HG03045 (cell line): ENCODE data around the gene THAP4.

Experiments
- ATAC-seq: cut with Tn5 transposase; IDR thresholded peaks from one replicate; pipeline ENCODE4 v1.9.1; 2021; ENCODE audit warnings: mild to moderate bottlenecking, moderate library complexity; ENCODE audit not compliant: unreplicated experiment

The THAP4 gene

DNA sequence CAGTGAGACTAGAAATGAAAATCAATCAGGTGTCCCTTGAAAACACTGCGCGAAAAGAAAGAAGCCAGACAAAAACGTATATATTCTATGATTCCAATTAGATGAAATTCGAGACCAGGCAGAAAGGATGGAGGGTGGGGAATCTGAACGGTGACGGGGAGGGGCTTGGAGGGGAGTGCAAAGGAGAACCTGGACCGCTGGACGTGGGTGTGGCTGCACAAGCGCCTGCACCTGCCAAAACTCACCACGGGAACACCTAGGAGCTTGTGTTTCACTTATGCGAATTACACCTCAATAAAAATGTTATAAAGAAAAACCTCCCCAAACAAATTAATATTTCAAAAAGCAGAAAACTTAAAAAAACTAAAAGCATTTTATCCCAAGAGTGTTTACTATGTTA is 21.9 kb downstream of the THAP4 start:
- no peak for ATAC-seq

DNA sequence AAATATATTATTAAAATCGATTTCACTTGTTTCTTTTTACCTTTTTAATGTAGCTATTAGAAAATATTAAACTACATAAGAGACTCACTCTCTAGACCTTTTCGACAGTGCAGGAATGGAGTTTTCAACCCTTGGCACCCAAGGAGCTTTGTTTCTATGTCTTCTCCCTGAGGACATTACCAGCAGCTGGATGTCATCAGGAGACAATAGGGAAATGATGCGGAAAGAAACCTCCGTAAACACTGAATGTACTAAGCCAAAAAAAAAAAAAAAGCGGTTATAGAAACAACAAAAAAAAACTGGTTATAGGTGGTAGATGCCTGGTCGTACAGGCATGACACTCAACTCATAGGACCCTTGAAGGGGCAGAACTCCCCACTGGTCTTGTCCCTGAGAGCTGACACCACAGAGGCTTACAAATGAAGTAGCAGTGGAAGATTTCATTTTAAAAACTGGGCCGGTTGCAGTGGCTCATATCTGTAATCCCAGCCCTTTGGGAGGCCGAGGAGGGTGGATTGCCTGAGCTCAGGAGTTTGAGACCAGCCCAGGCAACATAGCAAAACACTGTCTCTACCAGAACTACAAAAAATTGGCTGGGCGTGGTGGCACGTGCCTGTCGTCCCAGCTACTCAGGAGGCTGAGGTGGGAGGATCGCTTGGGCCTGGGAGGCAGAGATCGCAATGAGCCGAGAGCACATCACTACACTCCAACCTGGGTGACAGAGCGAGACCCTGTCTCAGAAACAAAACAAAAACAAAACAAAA is 23.8 kb downstream of the THAP4 start:
- ATAC-seq: no peak

DNA sequence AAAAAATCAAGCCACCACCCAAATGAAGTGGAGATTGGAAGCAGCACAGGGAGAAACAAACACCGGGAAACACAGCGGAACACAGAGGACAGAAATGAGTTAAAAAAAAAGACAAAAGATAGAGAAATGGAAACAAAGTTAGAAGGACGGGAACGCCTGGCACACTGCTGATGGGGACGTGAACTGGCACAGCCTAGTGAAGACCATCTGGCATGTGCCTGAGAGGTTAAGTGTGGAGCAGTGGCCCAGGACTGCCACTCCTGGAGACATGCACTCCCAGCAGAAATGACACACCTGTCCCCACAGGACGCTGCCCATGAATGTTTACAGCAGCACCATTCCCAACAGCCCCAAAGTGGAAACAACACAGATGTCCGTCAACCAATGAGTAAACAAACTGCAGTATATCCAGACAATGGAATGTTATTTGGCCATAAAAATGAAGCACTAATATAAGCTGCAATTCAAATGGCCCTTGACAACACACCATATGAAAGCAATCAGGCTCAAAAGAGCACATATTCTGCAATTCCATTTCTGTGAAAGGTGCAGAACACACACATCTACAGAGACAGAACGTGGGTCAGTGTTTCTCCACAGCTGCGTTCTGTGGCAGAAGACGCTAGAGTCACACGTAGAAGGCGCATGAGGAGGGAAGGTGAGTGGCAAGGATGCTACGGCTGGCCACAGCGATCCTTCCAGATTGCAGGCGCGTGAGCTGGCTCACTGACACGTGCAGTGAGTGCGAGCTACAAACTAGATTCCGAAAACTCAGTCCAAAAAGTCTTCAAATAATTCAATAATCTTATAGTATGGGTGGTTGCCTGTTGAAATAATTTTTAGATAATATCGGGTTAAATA is 24.6 kb downstream of the THAP4 start:
- ATAC-seq: no peak

- ATAC-seq: no peak
Observed at GRCh38 chr2:241611062-241611461, 25.9 kb downstream of the THAP4 start.

DNA sequence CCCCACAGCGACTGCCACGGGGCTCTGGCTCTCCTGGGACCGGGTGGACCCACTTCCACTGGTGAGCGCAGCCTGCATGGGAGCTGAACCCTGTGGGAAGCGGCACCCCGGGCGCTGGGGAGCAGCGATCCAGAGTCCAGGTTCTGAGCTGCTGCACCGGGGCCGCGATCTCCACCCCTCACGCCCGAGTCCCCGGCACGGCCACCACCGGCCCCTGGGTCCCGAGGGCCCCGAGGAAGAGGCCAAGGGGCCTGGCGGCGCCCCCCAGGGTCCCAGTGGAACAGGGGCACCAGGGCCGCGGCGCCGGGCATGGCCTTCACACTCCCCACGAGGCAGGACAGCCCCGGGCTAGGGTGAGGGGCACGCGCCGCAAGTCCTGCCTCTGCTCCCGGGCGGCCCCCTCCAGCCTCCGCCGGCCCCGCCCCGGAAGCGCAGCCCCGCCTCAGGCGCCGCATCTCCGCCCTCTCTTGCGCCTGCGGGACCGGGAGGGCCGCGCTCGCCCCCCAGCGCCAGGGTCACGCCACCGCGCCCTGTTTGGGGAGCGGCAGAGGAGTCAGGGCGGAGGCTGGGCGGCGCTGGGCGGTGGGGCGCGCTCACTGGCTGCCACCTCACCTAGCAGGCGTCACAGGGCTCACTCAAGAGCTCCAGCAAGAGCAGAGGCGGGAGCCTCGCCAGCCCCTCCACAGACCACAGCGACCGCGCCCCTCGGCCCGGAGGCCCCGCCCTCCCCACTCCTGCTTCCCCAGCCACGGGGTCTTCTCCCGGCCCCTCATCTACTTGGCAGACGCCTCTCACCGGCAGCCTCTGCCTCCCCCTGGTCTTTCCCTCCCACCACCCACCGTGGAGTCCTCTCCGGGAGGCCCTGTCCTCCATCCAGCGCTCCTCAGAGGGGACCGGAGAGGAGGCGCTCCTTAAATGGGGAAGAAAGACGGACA is 26.8 kb downstream of the THAP4 start:
- peak; percentile 88 for ATAC-seq

- ATAC-seq: no peak
Observed at GRCh38 chr2:241608881-241609280, 28.1 kb downstream of the THAP4 start.

DNA sequence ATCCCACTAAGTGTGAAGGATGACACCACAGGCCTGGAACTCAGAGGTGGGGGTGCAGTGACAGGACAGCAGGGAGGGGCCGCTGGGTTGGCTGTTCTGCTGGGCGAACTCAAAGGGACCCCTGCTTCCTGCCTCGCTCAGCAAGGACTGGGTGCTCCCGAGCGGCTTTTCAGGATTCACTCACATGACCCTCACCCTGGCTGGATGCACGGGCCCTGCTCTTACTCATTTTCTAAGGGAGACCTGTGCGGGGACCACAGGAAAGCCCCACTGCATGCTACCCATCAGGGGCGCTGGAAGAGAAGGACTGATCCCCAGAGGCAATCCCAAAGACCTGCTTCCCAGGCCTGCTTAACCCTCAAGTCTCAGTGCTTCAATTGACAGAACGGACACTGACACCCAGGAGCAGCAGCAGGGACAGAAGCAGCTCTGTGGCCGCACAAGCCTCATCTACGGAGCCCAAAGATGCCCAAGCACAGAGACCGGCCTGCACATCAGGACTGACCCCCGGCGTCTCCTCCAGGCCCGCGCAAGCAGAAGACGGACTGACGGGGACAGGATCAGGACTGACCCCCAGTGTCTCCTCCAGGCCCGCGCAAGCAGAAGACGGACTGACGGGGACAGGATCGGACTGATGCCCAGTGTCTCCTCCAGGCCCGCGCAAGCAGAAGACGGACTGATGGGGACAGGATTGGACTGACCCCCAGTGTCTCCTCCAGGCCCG is 29.6 kb downstream of the THAP4 start:
- no peak for ATAC-seq

- ATAC-seq: no peak
Observed at GRCh38 chr2:241606186-241606585, 30.8 kb downstream of the THAP4 start.

- ATAC-seq: no peak
Observed at GRCh38 chr2:241603686-241604085, 33.3 kb downstream of the THAP4 start.

DNA sequence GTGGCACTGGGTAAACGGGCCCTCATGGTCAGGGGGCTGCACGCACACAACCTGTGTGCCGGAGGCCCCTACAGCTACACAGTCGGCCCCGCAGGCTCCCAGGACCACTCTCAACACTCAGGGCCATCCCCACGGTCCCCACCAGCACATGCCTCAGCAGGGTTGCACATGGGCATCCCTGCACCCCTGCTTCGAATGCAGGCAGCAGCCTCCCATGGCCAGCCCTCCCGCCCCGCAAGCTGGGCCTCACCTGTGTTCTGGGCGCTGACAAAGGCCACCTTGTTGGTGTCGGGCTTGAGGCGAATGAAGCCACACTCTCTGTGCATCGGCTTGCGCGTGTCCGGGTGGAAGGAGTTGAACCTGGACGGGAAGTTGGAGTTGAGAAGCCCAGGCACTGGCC is 34.2 kb downstream of the THAP4 start:
- ATAC-seq: no peak

DNA sequence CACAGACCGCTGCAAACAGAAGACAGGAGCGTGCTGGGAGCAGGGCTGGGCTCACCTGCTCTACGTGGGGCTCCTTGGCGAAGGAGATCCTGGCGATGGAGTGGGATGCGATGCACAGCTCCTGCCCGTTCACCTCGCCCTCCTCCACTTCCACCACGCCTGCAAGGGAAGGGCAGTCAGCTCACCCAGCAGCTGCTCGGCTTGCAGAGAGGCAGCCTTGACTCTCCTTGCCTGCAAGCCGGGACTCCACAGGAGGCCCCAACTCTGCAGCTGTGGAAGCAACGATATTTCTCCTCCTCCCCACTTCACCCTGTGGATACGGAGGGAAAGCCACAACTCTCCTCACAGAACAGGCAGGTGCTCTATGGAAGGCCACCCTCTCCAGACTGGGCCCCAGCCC is 35.1 kb downstream of the THAP4 start:
- no peak for ATAC-seq

- no peak for ATAC-seq
Observed at GRCh38 chr2:241599615-241600014, 37.3 kb downstream of the THAP4 start.

DNA sequence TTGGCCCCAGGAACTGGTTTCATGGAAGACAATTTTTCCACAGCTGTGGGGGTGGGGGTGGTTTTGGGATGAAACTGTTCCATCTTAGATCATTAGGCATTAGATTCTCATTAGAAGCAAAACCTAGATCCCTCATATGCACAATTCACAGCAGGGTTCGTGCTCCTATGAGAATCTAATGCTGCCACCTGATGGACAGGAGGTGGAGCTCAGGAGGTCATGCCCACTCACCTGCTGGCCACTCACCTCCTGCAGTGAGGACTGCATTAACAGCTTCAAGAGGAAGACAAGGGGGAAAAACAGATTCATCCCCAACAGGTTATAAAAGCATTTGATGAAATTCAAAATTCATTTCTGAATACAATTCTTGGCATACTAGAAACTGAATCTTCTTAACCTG is 38.5 kb downstream of the THAP4 start:
- ATAC-seq: no peak

DNA sequence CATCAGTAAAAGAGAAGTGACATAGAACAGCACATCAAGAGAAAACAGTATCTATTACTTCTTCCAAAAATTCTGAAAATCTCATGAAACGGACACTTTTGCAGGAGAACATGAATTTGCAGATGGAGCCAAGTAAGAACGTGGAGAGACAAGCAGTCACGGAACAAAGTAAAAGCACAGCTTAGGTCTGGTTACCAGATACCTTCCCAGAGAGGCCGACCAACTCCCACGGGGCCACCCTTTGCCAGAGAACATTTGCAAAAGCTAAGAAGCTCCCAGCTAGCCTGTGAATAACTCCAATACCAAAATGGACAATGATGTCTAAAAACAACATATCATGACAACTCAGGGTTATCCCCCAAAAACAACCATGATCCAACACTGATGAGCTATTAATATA is 38.9 kb downstream of the THAP4 start:
- no peak for ATAC-seq

DNA sequence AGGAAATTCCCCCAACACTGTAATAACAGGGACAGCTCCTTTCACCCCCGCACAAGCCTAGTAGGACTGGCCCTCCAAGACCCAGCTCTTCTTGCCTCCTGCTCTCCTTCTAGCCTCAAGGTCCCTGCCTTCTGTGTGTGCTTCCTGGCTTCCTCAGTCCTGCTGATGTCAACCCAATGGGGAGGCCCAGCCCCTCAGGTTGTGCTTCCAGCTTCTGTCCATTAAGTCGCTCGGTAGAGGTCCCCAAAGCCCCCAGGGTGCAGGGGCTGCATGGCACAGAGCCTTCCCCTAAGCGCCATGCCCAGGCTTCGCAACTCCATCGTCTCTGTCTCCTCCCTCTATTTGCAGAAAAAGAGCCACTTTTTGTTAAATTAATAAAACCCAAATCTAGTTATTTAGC is 39.4 kb downstream of the THAP4 start:
- no peak for ATAC-seq

- ATAC-seq: no peak
Observed at GRCh38 chr2:241595600-241596140, 41.3 kb downstream of the THAP4 start.

- ATAC-seq: no peak
Observed at GRCh38 chr2:241593271-241593670, 43.7 kb downstream of the THAP4 start.

DNA sequence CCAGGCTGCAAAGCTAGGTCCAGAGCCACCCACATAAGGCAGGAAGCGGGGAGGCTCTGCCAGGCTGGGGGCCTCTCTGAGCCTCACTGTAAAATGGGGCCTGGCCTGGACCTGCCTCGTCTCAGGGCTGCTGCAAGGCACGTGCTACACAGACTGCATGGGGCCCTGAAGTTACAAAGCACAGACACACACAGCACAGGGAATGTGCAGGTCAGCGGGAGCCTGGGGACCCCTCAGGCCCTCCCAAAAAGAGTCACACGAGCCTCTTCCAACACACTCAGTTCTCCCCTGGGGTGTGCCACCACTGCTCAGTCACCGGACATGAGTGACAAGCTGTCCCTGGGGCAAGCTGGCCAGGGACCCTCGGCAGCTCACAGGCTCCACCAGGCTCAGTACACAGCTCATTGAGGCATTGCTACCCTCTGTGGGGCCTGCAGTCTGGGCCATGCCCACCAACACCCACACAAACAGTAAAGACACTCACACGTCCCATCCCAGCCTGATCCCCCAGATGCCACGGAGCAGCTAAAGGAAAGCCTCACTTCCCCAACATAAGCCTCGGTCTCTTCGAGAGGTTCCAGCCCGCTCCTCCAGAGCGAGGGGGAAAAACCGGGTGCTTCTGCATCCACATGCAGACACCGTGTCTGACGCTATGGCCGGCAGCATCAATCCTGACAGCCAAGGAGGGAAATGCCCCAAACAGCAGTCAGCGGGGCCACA is 44.7 kb downstream of the THAP4 start:
- ATAC-seq: no peak
